T-helper 17 cell (primary cell): ENCODE data around the gene TMEM54. TPM values are rescaled to one million over a fixed set of nuclear protein-coding genes. Genes with fewer than 3 reads are reported as not detected.

Source experiments
- ATAC-seq: fragments of 150-1000 bp; cut with Tn5 transposase; 2 replicates; pipeline ENCODE4 v1.10.0; 2021; ENCODE audit warnings: mild to moderate bottlenecking, moderate library complexity
- DNase-seq, 3 donors: peaks; one replicate each; pipeline versions ENCODE4 v3.0.0 to v3.0.0-alpha.2; 2020 to 2021
- H3K9me3 ChIP-seq: one replicate; pipeline ENCODE4 v1.7.0; 2013; ENCODE audit warnings: low read length, mild to moderate bottlenecking; ENCODE audit not compliant: control insufficient read depth, poor library complexity, severe bottlenecking
- H3K27ac Mint-ChIP-seq: one replicate; pipeline ENCODE4 v1.8.0; 2022; ENCODE audit warnings: mild to moderate bottlenecking, moderate library complexity, mixed read lengths
- H3K27me3 Mint-ChIP-seq: one replicate; pipeline ENCODE4 v1.8.0; 2022; ENCODE audit warnings: mixed read lengths
- H3K36me3 Mint-ChIP-seq: one replicate; pipeline ENCODE4 v1.8.0; 2022; ENCODE audit warnings: low read depth, mixed read lengths
- H3K4me1 Mint-ChIP-seq: one replicate; pipeline ENCODE4 v1.8.0; 2022; ENCODE audit warnings: mild to moderate bottlenecking, mixed read lengths
- H3K4me3 Mint-ChIP-seq: one replicate; pipeline ENCODE4 v1.8.0; 2022; ENCODE audit warnings: mild to moderate bottlenecking, moderate library complexity, mixed read lengths
- total RNA-seq, 4 donors: library from RNA in 2 of 4; stranded (reverse) in 2 of 4; gene quantifications; one replicate each; pipeline ENCODE4 v1.2.3 and lab custom pipeline; 2022 to 2026

Gene TMEM54, protein sequence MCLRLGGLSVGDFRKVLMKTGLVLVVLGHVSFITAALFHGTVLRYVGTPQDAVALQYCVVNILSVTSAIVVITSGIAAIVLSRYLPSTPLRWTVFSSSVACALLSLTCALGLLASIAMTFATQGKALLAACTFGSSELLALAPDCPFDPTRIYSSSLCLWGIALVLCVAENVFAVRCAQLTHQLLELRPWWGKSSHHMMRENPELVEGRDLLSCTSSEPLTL
- total RNA-seq, result not detected
- 0 to 0.23 reads per million in 2 donors for total RNA-seq (lab: John Stamatoyannopoulos, UW)

DNA sequence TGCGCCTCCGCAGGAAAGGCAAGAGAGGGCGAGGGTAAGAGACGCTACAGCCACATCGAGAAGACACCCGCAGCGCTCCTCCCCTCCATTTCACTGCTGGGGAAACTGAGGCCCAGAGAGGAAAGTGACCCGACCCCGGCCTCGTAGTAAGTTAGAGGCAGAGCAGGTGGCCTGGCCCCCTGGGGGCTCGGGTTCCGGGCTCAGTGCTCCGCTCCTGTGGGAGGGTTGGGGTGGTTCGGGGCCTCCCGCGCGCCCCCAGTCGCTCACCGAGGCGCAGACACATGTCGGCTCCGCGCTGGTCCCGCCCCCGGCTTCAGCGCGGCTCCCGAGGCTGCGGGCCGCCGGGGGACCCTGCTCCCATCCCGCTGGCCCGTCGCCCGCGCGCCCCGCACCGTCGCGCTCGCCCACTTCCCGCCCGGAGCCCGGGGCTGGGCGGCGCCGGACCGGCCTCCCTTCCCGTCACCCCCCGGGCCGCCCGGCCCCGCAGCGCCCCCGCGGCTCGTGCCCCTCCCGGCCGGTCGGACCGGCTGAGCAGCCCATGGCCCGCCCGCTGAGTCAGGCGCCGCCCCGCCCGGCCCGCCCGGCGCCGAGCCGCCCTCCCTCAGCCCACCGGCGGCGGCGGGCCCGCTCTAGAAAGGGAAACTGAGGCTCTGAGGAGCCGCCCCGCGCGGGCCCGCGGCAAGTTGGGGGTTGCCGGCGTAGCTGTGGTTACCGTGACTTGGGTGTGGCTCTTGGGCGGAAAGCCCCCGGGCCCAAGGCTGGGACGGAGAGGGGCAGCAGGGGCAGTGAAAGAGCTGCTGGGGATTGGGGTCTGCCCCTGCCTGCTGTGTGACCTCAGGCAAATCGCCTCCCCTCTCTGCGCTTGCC is at the start of gene TMEM54:
TMEM54 (minus strand) TSS at position 434 of the 867 bp plus-strand sequence; CDS start at position 283, 151 bp downstream.
- Mint-ChIP-seq H3K4me3 (peak within 1 kb of the TSS; percentile 87), H3K4me1 (peaks cover 19% of the 10 kb centered on the region), H3K27me3 (peaks cover 64% of the 10 kb centered on the region), H3K27ac (peak within 1 kb of the TSS; percentile 27), H3K36me3 (peaks cover 2% of the 10 kb centered on the region)
- no peaks in the 10 kb centered on the region for H3K9me3 ChIP-seq
- DNase-seq, result no peak
- ATAC-seq, result peak; percentile 50

- no peak for DNase-seq
- no peak for ATAC-seq
- peaks cover 9% of the 10 kb centered on the region for H3K36me3 Mint-ChIP-seq
- H3K27me3 Mint-ChIP-seq, result no peaks in the 10 kb centered on the region
- no peaks in the 10 kb centered on the region for H3K9me3 ChIP-seq
- H3K4me1 Mint-ChIP-seq, result peaks cover 16% of the 10 kb centered on the region
- no peak overlapping the region for H3K27ac Mint-ChIP-seq
- H3K4me3 Mint-ChIP-seq, result no peak overlapping the region
Observed at GRCh38 chr1:32949519-32949918, 48.3 kb upstream of the TMEM54 start.

DNA sequence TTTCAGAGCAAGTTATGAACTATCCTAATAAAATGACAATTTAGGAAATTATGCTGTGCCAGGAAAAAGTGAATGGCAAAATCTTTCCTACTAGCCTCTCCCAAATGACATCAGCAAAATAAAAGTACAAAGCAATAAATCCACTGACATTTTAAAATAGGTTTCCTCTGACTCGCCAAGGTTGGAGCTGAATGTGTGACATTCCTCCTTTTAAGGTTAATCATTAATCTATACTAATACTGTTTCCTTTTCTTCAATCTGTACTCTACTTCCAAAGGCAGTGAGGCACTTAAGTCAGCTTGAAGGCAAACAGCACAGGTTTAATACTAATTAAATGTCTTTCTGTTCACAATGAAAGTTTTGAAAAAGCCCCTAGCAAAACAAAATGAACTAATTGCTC is 47.7 kb upstream of the TMEM54 start:
- no peak for ATAC-seq
- no peak overlapping the region for H3K27ac Mint-ChIP-seq
- H3K4me1 Mint-ChIP-seq, result peaks cover 21% of the 10 kb centered on the region
- H3K4me3 Mint-ChIP-seq, result no peak overlapping the region
- no peaks in the 10 kb centered on the region for H3K9me3 ChIP-seq
- H3K27me3 Mint-ChIP-seq, result no peaks in the 10 kb centered on the region
- peaks cover 13% of the 10 kb centered on the region for H3K36me3 Mint-ChIP-seq
- DNase-seq, result no peak

DNA sequence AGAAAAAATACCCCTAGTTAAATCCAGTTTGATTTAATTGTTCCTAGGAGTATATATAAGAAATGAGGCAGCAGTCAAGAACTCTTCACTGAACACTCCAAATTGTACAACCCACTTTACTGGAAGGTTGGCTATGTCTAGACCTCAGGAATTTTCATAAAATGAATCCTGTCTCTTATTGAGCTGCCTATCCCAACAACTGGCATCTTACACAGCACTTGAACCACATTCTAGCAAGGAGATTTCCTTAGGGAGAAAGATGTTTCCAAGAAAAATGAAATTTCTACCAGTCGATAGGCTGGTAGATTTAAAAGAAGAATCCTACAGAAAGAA is 47.2 kb upstream of the TMEM54 start:
- H3K36me3 Mint-ChIP-seq, result peaks cover 13% of the 10 kb centered on the region

DNA sequence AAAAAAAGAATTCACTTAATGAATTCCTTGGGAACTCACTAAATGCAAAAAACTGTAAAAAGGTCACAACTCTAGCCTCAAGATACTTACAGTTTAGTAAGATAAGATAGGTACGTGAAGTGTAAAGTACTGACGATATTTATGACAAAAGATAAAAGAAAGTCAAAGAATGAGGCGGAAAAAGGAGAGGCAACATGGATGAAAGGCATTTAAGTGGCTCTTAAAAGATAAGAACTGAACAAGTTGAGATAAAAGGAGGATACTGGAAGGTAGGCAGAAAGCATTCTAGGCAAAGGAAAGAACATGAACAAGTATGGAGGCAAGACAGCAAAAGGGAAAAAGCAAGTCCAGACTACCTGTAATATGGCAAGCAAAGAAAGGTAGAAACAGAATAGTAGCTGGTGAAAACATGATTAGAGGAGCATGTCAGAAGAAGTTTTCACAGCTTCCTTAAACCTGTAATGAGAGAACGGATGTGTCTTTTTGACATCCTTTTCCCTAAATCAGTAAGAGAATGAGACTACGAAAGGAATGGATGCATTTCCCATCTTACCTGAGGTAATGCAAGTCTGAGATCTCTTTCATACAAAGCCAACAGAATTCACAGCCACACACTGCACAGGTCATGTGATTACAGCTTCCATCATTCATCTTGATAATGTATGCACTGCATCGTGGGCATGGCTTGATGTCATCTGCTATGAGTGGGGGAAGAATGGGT is 46.6 kb upstream of the TMEM54 start:
- H3K36me3 Mint-ChIP-seq, result peaks cover 10% of the 10 kb centered on the region
- DNase-seq (no peak), ATAC-seq (no peak)
- H3K9me3 ChIP-seq, result no peaks in the 10 kb centered on the region
- no peak overlapping the region for H3K4me3 Mint-ChIP-seq
- H3K4me1 Mint-ChIP-seq, result peaks cover 18% of the 10 kb centered on the region
- no peak overlapping the region for H3K27ac Mint-ChIP-seq
- no peaks in the 10 kb centered on the region for H3K27me3 Mint-ChIP-seq

More for the DNA sequence above, 47.2 kb upstream of the TMEM54 start:
- DNase-seq (no peak), ATAC-seq (no peak)
- no peak overlapping the region for H3K27ac Mint-ChIP-seq
- H3K9me3 ChIP-seq, result no peaks in the 10 kb centered on the region
- H3K27me3 Mint-ChIP-seq, result no peaks in the 10 kb centered on the region
- peaks cover 20% of the 10 kb centered on the region for H3K4me1 Mint-ChIP-seq
- no peak overlapping the region for H3K4me3 Mint-ChIP-seq

DNA sequence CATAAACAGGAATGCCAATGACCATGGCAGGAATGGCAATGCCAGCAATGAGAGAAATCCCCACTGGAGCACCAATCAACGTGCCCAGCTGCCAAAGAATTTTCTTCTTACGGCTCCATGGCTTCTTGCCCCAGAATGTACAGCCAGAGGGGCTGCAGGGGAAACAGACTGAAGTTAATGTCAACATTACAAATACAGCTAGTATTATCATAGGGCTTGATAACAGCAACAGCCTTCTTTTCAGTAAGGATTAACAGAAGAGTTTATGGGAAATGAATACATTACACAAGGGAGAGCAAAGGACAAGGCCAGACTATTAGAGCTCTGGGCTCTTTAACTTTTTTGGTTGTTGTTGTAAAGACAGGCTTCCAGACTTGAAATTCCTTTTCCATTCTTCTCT is 45.2 kb upstream of the TMEM54 start:
- H3K9me3 ChIP-seq, result no peaks in the 10 kb centered on the region
- ATAC-seq, result no peak
- Mint-ChIP-seq H3K4me1 (peaks cover 18% of the 10 kb centered on the region), H3K27ac (peak overlapping the region; percentile 27), H3K4me3 (no peak overlapping the region), H3K27me3 (no peaks in the 10 kb centered on the region), H3K36me3 (peaks cover 10% of the 10 kb centered on the region)
- DNase-seq, result no peak

DNA sequence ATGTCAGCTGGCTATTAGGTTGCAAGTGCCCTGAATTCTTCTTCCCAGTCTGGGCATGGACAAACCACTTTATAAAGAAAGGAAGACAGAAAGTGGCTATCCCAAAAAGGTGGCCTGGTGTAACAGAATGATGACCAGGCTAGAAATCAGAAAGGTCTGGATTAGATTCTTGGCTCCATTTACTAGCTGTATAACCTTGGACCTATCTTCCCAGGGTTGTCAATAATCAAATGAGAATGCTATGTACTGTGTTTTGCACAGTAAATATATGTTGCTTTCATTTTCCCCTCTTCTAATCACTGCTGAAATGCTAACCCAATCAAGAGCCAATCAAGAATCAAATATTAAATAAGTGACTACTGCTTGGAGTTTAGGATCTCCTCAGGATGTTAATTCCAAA is 43.0 kb upstream of the TMEM54 start:
- H3K4me1 Mint-ChIP-seq, result peaks cover 21% of the 10 kb centered on the region
- DNase-seq, result no peak
- no peaks in the 10 kb centered on the region for H3K27me3 Mint-ChIP-seq
- peaks cover 10% of the 10 kb centered on the region for H3K36me3 Mint-ChIP-seq
- ATAC-seq, result no peak
- H3K9me3 ChIP-seq, result no peaks in the 10 kb centered on the region
- H3K4me3 Mint-ChIP-seq, result no peak overlapping the region
- no peak overlapping the region for H3K27ac Mint-ChIP-seq

GRCh38 chr1:32939655-32940371 is 38.6 kb upstream of the TMEM54 start:
- Mint-ChIP-seq H3K36me3 (peaks cover 9% of the 10 kb centered on the region), H3K4me3 (no peak overlapping the region), H3K27me3 (no peaks in the 10 kb centered on the region), H3K27ac (peak overlapping the region; percentile 85), H3K4me1 (peaks cover 17% of the 10 kb centered on the region)
- DNase-seq (no peak), ATAC-seq (no peak)
- H3K9me3 ChIP-seq, result no peaks in the 10 kb centered on the region

DNA sequence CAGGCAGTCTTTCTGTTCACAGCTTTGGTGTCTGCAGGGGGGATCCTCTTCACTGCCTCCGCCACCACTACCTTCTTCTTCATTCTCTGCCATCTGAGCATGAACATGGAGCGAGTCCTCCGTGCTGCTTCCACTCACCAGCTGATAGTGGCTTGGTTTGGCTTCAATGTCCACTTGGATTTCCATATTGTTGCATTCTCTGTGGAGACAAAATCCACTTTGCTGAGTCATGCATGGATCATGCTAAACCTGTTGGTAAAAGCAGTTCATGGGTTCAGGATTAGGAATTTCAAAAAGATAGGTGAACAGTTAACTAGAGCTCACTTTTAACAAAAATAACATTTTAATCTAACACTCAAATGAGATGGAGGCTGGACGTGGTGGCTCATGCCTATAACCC is 35.9 kb upstream of the TMEM54 start:
- ATAC-seq (no peak), DNase-seq (no peak)
- Mint-ChIP-seq H3K27me3 (no peaks in the 10 kb centered on the region), H3K27ac (peak overlapping the region; percentile 90), H3K4me1 (peaks cover 13% of the 10 kb centered on the region), H3K4me3 (no peak overlapping the region), H3K36me3 (peaks cover 5% of the 10 kb centered on the region)
- no peaks in the 10 kb centered on the region for H3K9me3 ChIP-seq

DNA sequence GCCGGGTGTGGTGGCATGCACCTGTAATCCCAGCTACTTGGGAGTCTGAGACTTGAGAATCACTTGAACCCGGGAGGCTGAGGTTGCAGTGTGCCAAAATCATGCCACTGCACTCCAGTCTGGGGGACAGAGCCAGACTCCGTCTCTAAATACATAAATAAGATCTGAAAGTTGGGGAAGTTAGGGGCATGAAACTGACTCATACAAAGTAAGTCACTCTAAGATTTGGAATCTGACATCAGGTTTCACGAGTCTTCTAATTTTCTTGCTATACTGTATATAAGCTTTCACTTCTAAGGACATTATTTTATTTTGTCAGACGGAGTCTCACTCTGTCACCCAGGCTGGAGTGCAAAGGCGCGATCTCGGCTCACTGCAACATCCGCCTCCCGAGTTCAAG is 33.3 kb upstream of the TMEM54 start:
- H3K36me3 Mint-ChIP-seq, result peaks cover 5% of the 10 kb centered on the region

DNA sequence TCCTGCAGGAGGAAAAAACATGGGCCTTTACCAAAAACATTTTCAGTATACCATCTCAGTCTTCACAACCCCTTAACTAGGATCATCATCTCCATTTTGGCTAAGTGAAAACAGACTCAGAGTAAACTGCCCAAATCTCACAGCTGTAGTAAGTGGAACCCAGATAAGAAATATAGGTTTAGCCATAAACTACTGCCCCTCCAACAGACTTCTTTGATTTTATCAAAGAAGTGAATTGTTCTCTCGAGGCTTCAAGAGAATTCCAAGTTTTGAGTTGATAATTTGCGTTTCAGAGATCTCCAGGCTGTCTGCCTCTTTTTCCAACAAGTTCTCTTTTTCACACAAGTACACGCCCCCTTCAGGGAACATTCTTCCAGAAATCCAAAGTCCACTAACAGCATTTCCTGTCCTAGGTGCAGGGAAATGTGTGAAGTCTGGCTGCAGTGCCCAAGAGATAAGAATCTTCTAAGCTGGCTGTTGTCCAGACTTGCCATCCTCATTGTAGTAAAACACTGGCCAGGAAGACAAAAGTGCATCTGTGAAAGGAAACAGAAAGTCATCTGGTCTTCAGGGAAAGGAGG is 32.6 kb upstream of the TMEM54 start:
- Mint-ChIP-seq H3K4me1 (peaks cover 9% of the 10 kb centered on the region), H3K36me3 (peaks cover 3% of the 10 kb centered on the region), H3K27ac (peak overlapping the region; percentile 84), H3K4me3 (peak overlapping the region; percentile 33), H3K27me3 (no peaks in the 10 kb centered on the region)
- no peaks in the 10 kb centered on the region for H3K9me3 ChIP-seq
- DNase-seq (no peak), ATAC-seq (peak; percentile 9)

More for the DNA sequence above, 33.3 kb upstream of the TMEM54 start:
- H3K27ac Mint-ChIP-seq, result peak overlapping the region; percentile 84
- H3K4me1 Mint-ChIP-seq, result peaks cover 10% of the 10 kb centered on the region
- no peaks in the 10 kb centered on the region for H3K27me3 Mint-ChIP-seq
- H3K9me3 ChIP-seq, result no peaks in the 10 kb centered on the region
- no peak for DNase-seq
- H3K4me3 Mint-ChIP-seq, result no peak overlapping the region
- ATAC-seq, result no peak

- no peaks in the 10 kb centered on the region for H3K36me3 Mint-ChIP-seq
Observed at GRCh38 chr1:32931760-32932159, 30.6 kb upstream of the TMEM54 start.

More at GRCh38 chr1:32931760-32932159, 30.6 kb upstream of the TMEM54 start:
- ATAC-seq (no peak), DNase-seq (no peak)
- Mint-ChIP-seq H3K27me3 (peaks cover 2% of the 10 kb centered on the region), H3K4me3 (no peak overlapping the region), H3K4me1 (peaks cover 5% of the 10 kb centered on the region), H3K27ac (no peak overlapping the region)
- H3K9me3 ChIP-seq, result no peaks in the 10 kb centered on the region
